HFF-Myc (cell line): ENCODE results near the gene ELMOD3.
"Not testable (repeated sequence)": the region's sequence is repeated elsewhere in the genome, so short reads cannot be mapped to it uniquely, and the experiment has no call there.

Source experiments
- DNase-seq: peaks from one replicate; pipeline ENCODE4 v3.0.0-alpha.2; 2011; ENCODE audit warnings: low read depth; ENCODE audit errors: extremely low read depth
- H3K4me3 ChIP-seq: replicated peaks from 2 replicates; pipeline ENCODE4 v1.5.1; 2011; ENCODE audit warnings: low read depth, mild to moderate bottlenecking, control low read depth, low read length
- TF ChIP-seq, protein P1 (sequence below): IDR thresholded peaks from 2 replicates; pipeline ENCODE4 v1.5.1; 2012; ENCODE audit warnings: mild to moderate bottlenecking, low read depth, low read length, control low read depth; ENCODE audit errors: missing control alignments

The ELMOD3 gene

DNA sequence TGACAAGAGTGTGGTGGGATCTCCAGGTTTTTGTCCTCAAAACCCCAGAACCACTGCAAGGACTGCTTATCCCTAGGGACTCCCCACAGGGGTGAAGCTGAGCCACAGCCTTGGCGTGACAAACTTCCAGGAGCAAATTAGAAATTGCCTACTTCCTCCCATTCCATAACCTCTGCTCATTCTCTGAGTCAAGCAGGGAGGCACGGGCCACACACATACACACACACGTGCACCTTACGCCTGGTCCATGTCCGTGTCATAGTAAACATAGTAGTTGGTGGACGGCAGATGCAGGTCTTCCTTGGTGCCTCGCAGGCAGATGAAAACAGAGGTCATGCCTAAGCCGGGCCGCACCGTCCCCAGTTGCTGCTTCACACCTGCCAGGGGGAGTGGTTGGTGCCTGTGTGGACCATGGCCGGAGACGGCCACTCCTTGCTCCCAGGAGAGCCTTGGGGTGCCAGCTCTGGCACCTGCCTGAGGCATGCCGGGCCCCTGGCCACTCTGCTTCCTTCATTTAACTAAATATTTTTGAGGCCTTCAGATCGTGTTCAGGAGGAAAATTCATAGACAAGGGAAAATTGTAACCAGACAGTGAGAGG is 10.1 kb upstream of the ELMOD3 start:
- no peak for DNase-seq
- no peak overlapping the region for H3K4me3 ChIP-seq
- TF ChIP-seq, protein P1, sequence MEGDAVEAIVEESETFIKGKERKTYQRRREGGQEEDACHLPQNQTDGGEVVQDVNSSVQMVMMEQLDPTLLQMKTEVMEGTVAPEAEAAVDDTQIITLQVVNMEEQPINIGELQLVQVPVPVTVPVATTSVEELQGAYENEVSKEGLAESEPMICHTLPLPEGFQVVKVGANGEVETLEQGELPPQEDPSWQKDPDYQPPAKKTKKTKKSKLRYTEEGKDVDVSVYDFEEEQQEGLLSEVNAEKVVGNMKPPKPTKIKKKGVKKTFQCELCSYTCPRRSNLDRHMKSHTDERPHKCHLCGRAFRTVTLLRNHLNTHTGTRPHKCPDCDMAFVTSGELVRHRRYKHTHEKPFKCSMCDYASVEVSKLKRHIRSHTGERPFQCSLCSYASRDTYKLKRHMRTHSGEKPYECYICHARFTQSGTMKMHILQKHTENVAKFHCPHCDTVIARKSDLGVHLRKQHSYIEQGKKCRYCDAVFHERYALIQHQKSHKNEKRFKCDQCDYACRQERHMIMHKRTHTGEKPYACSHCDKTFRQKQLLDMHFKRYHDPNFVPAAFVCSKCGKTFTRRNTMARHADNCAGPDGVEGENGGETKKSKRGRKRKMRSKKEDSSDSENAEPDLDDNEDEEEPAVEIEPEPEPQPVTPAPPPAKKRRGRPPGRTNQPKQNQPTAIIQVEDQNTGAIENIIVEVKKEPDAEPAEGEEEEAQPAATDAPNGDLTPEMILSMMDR = no peak

DNA sequence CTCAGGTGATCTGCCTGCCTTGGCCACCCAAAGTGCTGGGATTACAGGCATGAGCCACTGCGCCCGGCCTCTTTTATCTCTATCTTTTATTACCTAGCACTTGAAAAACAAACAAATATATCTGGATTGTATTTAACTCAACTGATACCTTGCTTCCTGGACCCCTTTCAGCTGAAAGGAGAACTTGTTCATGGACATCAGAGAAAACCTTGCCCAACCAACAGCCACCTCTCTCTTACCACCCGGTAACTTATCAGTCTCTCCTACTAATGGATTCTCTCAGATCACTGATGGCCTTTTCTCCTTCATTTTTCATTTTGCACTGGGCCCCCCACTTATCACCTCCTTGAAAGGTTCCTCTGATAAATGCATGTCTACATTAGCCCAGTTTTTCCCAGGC is 7.0 kb upstream of the ELMOD3 start:
- DNase-seq = no peak
- TF ChIP-seq, protein P1 = no peak
- no peak overlapping the region for H3K4me3 ChIP-seq

DNA sequence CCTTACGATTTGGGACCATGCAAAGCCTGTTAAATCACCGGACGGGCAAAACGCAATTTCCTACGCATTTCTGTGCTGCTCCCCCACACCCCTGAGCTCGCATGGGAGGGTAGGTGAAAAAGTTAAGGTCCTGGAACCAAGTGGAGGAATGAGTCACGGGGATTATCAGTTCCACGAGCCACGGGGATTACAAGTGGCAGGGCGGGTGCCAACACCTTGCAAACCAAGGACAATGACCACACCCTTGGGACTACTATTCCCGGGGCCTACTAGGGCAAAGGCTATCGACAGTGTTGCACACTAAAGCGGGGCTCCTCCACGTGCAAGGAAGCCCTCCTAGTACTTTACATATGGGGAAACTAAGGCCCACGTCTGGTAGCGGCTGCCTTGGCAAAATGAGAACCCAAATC is 688 bp upstream of the ELMOD3 start:
- no peak for DNase-seq

DNA sequence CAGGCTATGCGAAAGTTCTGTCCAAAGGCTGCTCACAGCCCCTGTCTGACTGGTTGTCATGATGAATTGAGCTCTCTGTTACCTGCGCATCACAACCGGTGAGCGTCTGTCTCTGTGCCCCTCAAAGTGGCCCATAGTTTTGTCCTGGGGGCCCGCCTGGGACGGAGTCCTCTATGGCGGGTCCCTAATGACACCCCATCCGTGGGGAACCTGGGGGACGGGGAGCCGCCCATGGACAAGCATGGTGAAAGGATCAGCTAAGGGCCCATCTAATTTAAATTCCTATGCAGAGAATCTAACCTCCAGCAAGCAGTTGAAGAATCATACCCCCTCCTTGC is 473 bp downstream of the ELMOD3 start:
- DNase-seq = no peak
- TF ChIP-seq, protein P1 = no peak
- H3K4me3 ChIP-seq = peak overlapping the region; percentile 91

More for the DNA sequence above, 688 bp upstream of the ELMOD3 start:
- TF ChIP-seq, protein P1 = no peak
- H3K4me3 ChIP-seq = peak overlapping the region; percentile 91

DNA sequence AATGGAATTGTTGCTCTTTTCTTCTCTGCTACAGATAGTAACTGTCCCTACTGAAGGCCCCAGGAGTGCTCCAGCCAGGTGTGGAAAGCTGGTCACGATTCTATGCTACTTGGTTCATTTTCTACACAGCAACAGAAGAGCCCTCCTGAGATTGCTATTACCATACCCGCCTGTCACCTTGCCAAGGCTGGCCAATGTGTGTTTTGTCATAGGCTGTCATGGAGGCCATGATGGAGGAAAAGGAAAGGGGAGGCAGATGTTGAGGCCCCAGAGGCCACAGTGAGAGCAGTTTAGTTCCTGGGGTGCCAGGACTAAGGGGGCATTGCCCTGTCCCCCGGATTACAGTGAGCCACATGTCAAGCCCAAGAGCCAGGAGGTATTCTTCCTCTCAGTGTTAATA is 952 bp downstream of the ELMOD3 start:
- TF ChIP-seq, protein P1 = no peak
- H3K4me3 ChIP-seq = peak overlapping the region; percentile 91
- DNase-seq = no peak

DNA sequence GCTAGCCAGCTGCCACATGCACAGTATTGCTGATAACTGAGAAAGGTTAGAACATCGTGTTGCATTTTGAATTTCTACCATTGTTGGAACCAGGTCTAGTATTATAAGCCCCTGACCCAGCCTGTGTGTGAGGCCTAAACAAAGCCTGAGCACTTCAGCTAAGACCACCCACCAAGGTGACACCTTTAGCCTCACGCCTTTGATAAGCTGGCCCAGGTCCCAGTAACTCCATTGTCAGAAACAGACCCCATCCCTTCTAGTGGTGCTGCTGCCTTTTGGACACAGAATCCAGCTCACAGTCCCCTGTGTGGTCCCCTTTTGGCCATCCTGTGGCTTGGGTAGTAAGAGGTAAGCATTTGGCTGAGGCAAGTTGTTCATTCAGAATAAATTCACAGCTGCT is 1.6 kb downstream of the ELMOD3 start:
- TF ChIP-seq, protein P1 = no peak
- no peak overlapping the region for H3K4me3 ChIP-seq
- DNase-seq = no peak

DNA sequence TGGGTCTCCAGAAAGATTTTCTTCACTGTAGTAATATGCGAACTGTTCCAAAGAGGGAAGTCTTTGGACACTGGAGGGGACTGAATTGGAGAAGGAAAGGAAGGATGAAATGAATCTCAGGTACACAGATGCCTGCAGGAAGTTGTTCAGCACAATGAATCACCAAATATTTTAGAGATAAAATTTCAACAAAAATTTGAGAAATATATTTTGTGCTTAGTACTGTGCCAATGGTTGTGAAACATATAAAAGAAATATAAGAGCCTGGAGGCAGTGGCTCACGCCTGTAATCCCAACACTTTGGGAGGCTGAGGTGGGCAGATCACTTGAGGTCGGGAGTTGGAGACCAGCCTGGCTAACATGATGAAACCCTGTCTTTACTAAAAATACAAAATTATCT is 3.2 kb downstream of the ELMOD3 start:
- H3K4me3 ChIP-seq = no peak overlapping the region
- TF ChIP-seq, protein P1 = no peak
- DNase-seq = no peak

DNA sequence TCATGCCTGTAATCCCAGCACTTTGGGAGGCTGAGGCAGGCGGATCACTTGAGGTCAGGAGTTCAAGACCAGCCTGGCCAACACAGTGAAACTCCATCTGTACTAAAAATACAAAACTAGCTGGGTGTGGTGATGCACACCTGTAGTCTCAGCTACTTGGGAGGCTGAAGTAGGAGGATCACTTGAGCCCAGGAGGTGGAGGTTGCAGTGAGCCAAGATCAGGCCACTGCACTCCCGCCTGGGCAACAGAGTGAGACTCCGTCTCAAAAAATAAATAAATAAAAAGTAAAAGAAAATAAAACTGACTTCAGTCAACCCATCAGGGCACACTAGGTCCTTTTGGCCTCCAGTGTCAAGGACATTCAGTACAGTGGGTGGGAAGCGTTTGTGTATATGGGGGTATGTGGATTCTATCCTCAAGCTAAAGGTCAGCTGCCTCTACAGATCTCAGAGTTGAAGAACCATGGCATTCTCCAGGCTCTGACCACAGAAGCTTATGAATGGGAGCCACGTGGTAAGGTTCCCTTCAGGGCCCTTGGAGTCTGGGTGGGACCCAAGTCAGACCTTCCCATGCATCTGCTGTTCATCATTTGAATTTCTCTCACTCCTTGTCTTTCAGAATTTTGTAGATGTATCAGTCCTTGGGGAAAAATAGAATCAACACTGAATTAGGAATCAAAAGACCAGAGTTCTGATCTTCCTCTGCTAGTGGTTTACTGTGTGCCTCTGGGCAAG is 8.3 kb downstream of the ELMOD3 start:
- not testable (repeated sequence) for H3K4me3 ChIP-seq, DNase-seq
